Thymus (tissue), 11 donors: ENCODE measurements around the gene SOD2. TPM values are rescaled to one million over a fixed set of nuclear protein-coding genes. Genes with fewer than 3 reads are reported as not detected.
A peak's percentile ranks its signal among the peaks of the same experiment; 100 is the strongest.
"Not testable (repeated sequence)": the region's sequence is repeated elsewhere in the genome, so short reads cannot be mapped to it uniquely, and the experiment has no call there.

Experiments
- DNase-seq, 9 donors: peaks; one replicate each; pipeline ENCODE4 v3.0.0-alpha.2; 2013; ENCODE audit warnings: low spot score in 9 of 9, low read depth in 6 of 9, missing footprints in 1 of 9
- H3K27ac ChIP-seq, 2 donors: one replicate each; pipeline ENCODE4 v1.5.1; 2013; ENCODE audit warnings: control low read depth in 1 of 2, low read depth in 1 of 2, low read length in 1 of 2, mild to moderate bottlenecking in 1 of 2, moderate library complexity in 1 of 2
- H3K27me3 ChIP-seq, 2 donors: one replicate each; pipeline ENCODE4 v1.5.1; 2013; ENCODE audit warnings: low read length in 1 of 2; ENCODE audit not compliant: control insufficient read depth in 2 of 2, insufficient read depth in 1 of 2
- H3K36me3 ChIP-seq, 2 donors: one replicate each; pipeline ENCODE4 v1.5.1; 2013; ENCODE audit warnings: low read length in 1 of 2, mild to moderate bottlenecking in 1 of 2, moderate library complexity in 1 of 2; ENCODE audit not compliant: control insufficient read depth in 2 of 2, insufficient read depth in 2 of 2
- H3K4me1 ChIP-seq, 2 donors: one replicate each; pipeline ENCODE4 v1.5.1; 2013; ENCODE audit warnings: low read length in 2 of 2; ENCODE audit not compliant: control insufficient read depth in 2 of 2, insufficient read depth in 2 of 2
- H3K4me3 ChIP-seq, 2 donors: one replicate each; pipeline ENCODE4 v1.5.1; 2013; ENCODE audit warnings: low read length in 2 of 2, control low read depth in 1 of 2, mild to moderate bottlenecking in 1 of 2
- H3K9me3 ChIP-seq, 2 donors: one replicate each; pipeline ENCODE4 v1.5.1; 2013; ENCODE audit warnings: low read length in 1 of 2, mild to moderate bottlenecking in 1 of 2; ENCODE audit not compliant: control insufficient read depth in 2 of 2, insufficient read depth in 1 of 2
- WGBS: extraction: QIAGEN DNeasy Blood & Tissue Kit; methylation state at CpG from one replicate; pipeline ENCODE4 v1.1.7; 2013; 5-methylcytosine and 5-hydroxymethylcytosine counted together
- polyA plus RNA-seq: library from polyadenylated mRNA; stranded (reverse); fragments of 200-250 nt; gene quantifications from one replicate; pipeline ENCODE4 v1.2.3, GENCODE V29; 2013
- total RNA-seq: library from RNA; stranded (reverse); fragments of 120-200 nt; gene quantifications from one replicate; pipeline ENCODE4 v1.2.4, GENCODE V29; 2013
- donor health status: healthy.

Gene SOD2
- total and polyA plus RNA-seq, 2 donors, result 68.0 to 759 TPM

- not testable (repeated sequence) for H3K4me1 ChIP-seq, DNase-seq, H3K27ac ChIP-seq, H3K4me3 ChIP-seq, H3K9me3 ChIP-seq, H3K27me3 ChIP-seq
- WGBS, result 98% methylated on average over 3 of the region's 3 CpGs
- peaks cover 8 to 13% of the 10 kb centered on the region in 2 donors for H3K36me3 ChIP-seq
Measured at GRCh38 chr6:159721981-159722380, 28.9 kb upstream of the SOD2 start.

DNA sequence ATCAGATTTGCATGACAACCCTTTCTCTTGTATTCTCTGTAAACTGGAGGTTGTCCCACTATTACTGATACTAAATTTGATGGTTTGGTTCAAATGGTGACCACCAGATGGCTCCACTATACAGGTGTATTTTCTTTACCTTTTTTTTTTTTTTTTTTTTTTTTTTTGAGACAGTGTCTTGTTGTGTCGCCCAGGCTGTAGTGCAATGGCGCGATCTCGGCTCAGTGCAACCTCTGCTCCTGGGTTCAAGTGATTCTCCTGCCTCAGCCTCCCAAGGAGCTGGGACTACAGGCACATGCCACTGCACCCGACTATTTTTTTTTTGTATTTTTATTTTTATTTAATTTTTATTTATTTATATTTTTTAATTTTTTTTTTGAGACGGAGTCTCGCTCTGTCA is 27.7 kb upstream of the SOD2 start:
- peak in 5 of 9 donors; percentile 40 to 77 (median 47) for DNase-seq
- peaks cover 0 to 8% of the 10 kb centered on the region in 2 donors for H3K4me1 ChIP-seq
- peaks cover 8 to 13% of the 10 kb centered on the region in 2 donors for H3K36me3 ChIP-seq
- 85% methylated on average over 7 of the region's 7 CpGs for WGBS
- no peak overlapping the region for H3K27ac ChIP-seq
- H3K9me3 ChIP-seq, result peaks cover 0 to 3% of the 10 kb centered on the region in 2 donors
- H3K4me3 ChIP-seq, result no peak overlapping the region
- H3K27me3 ChIP-seq, result no peaks in the 10 kb centered on the region

GRCh38 chr6:159719287-159719686 is 26.2 kb upstream of the SOD2 start:
- peaks cover 0 to 2% of the 10 kb centered on the region in 2 donors for H3K4me1 ChIP-seq

DNA sequence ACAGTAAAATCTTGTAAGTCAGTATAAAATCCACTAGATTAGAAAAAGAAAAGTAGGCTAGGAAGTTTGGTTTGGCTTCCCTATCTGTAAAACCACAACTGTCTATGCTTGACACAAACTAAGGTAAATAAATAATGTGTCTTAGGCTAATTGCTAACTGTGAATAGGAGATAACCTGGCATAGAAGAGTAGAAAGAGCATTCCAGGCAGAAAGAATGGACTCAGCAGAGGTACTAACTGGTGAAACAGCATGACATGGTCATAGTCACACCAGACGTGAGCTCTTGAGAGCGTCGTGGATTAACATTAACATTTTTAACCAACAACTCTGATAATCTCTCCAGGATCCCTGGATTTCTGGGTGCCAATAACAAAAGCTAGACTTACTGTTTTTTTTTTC is 25.6 kb upstream of the SOD2 start:
- peaks cover 4 to 7% of the 10 kb centered on the region in 2 donors for H3K36me3 ChIP-seq
- H3K4me3 ChIP-seq, result no peak overlapping the region
- peaks cover 0 to under 1% of the 10 kb centered on the region in 2 donors for H3K9me3 ChIP-seq
- DNase-seq, result no peak
- H3K27ac ChIP-seq, result no peak overlapping the region
- H3K4me1 ChIP-seq, result peaks cover 0 to 2% of the 10 kb centered on the region in 2 donors
- 79% methylated on average over 3 of the region's 3 CpGs for WGBS
- H3K27me3 ChIP-seq, result no peaks in the 10 kb centered on the region

More at GRCh38 chr6:159719287-159719686, 26.2 kb upstream of the SOD2 start:
- 98% methylated on average over 7 of the region's 7 CpGs for WGBS
- DNase-seq, result no peak
- H3K27ac ChIP-seq, result no peak overlapping the region
- H3K27me3 ChIP-seq, result no peaks in the 10 kb centered on the region
- no peak overlapping the region for H3K4me3 ChIP-seq
- H3K9me3 ChIP-seq, result peaks cover 0 to 3% of the 10 kb centered on the region in 2 donors
- H3K36me3 ChIP-seq, result peaks cover 8 to 10% of the 10 kb centered on the region in 2 donors

- no peaks in the 10 kb centered on the region for H3K27me3 ChIP-seq
- peaks cover 0 to 2% of the 10 kb centered on the region in 2 donors for H3K4me1 ChIP-seq
- peak overlapping the region; percentile 68 to 84 for H3K27ac ChIP-seq
- H3K9me3 ChIP-seq, result no peaks in the 10 kb centered on the region
- WGBS, result 90% methylated on average over 5 of the region's 5 CpGs
- H3K36me3 ChIP-seq, result no peaks in the 10 kb centered on the region
- H3K4me3 ChIP-seq, result no peak overlapping the region
- peak in 1 of 9 donors; percentile 31 for DNase-seq
Measured at GRCh38 chr6:159716247-159717096, 23.4 kb upstream of the SOD2 start.

DNA sequence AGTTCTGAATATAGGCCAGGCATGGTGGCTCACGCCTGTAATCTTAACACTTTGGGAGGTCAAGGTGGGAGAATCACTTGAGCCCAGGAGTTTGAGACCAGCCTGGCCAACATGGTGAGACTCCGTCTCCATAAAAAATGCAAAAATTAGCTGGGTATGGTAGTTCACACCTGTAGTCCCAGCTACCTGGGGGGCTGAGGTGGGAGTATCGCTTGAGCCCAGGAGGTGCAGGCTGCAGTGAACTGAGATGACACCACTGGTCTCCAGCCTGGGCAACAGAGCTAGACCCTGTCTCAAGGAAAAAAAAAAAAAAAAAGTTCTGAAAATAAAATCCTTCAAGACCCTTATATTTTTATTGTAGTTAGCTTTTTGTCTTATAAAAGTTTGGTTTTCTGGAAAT is 22.6 kb upstream of the SOD2 start:
- WGBS, result 96% methylated on average over 3 of the region's 3 CpGs
- no peaks in the 10 kb centered on the region for H3K9me3 ChIP-seq
- no peaks in the 10 kb centered on the region for H3K27me3 ChIP-seq
- no peak overlapping the region for H3K4me3 ChIP-seq
- DNase-seq, result no peak
- H3K27ac ChIP-seq, result peak overlapping the region; percentile 59 to 68
- H3K4me1 ChIP-seq, result peaks cover 0 to 2% of the 10 kb centered on the region in 2 donors
- H3K36me3 ChIP-seq, result no peaks in the 10 kb centered on the region

DNA sequence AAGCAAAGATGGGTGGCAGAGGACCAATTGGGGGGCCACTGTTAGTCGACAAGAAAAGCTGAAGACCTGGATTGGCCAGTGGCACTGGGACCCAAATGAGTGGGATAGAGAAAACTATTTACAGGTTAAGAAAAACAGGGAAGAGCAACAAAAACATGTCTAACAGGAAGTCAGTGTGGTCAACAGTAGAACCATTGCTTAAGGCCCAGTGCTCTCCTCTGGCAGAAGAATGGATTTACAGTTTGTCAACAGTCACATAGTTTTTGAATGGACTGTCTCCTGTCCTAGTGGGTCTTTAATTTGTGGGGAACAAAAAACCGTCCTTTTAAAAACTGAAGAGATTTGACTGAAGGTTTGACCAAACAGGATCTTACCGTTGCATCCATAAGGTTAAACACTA is 22.1 kb upstream of the SOD2 start:
- no peak for DNase-seq
- WGBS, result 81% methylated on average over 3 of the region's 3 CpGs
- no peaks in the 10 kb centered on the region for H3K36me3 ChIP-seq
- no peaks in the 10 kb centered on the region for H3K9me3 ChIP-seq
- no peaks in the 10 kb centered on the region for H3K27me3 ChIP-seq
- H3K4me1 ChIP-seq, result peaks cover 0 to 2% of the 10 kb centered on the region in 2 donors
- H3K27ac ChIP-seq, result peak overlapping the region in 1 of 2 donors; percentile 43
- no peak overlapping the region for H3K4me3 ChIP-seq

DNA sequence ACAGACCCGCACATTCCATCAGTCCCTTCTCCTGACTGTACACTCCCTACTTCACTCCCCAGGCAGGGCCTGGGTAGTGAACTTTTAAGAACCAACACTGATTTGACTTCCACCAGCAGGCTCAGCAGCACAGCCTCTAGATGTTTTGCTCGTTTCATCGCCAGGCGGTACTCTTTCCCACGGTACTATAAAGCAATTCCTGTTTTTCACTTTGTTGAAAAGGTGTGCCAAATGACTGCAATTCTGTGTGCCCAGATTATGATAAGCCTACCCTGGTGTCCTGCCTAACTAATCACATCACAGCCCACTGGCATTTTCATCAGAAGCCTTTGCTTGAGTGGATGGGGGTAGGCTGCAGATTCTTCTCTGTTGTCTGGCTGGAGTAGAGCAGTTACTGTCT is 21.4 kb upstream of the SOD2 start:
- peaks cover 0 to 2% of the 10 kb centered on the region in 2 donors for H3K4me1 ChIP-seq
- H3K36me3 ChIP-seq, result no peaks in the 10 kb centered on the region
- no peak overlapping the region for H3K27ac ChIP-seq
- no peaks in the 10 kb centered on the region for H3K9me3 ChIP-seq
- H3K27me3 ChIP-seq, result no peaks in the 10 kb centered on the region
- H3K4me3 ChIP-seq, result no peak overlapping the region
- 95% methylated on average over 5 of the region's 5 CpGs for WGBS
- DNase-seq, result no peak

DNA sequence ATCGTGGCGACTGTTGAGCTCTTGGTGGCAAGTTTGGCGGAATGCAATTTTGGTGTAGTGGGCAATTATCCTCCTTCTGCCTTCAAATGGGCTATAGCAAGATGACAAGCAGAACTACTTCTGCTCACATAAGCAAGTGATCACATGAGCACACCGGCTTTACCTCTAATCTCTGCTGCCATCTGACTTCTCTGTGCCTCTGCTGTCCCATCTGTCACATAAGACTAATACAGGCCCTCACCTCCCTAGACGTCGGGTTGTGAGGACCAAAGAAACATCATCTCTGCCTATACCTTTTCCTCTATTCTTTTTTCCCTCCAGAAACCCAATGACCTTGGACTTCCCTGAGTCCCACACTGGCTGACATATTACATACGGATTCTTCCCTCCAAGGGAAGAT is 20.9 kb upstream of the SOD2 start:
- Histone ChIP-seq H3K27ac (no peak overlapping the region), H3K4me1 (peaks cover 0 to 2% of the 10 kb centered on the region in 2 donors), H3K27me3 (no peaks in the 10 kb centered on the region), H3K36me3 (no peaks in the 10 kb centered on the region), H3K9me3 (no peaks in the 10 kb centered on the region), H3K4me3 (no peak overlapping the region)
- 98% methylated on average over 7 of the region's 7 CpGs for WGBS
- no peak for DNase-seq
